NK-92 treated with Interleukin-12 subunit alpha and Interleukin-12 subunit beta, amount 100 ng/mL, for 24 hours (cell line): ENCODE measurements around the gene SEL1L.
"Not testable (repeated sequence)": the region's sequence is repeated elsewhere in the genome, so short reads cannot be mapped to it uniquely, and the experiment has no call there.

Source experiments
- DNase-seq: peaks from one replicate; lab custom pipeline; 2025; lab: John Stamatoyannopoulos, UW

The SEL1L gene

DNA sequence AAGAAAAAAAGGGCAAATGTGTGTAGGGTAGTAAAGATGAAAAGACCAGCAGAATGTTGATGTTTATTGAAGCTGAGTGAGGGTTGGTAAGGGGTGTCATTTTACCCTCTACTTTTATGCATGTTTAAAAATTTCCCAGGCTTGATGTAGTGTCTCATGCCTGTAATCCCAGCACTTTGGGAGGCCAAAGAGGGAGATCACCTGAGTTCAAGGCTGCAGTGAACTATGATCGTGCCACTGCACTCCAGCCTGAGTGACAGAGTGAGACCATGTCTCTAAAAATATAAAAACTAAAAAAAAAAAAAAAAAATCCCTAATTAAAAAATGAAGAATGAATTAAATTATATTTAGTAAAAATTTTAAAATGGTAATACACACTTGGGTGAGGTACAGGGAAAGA is 8.5 kb downstream of the SEL1L start:
- DNase-seq = no peak

DNA sequence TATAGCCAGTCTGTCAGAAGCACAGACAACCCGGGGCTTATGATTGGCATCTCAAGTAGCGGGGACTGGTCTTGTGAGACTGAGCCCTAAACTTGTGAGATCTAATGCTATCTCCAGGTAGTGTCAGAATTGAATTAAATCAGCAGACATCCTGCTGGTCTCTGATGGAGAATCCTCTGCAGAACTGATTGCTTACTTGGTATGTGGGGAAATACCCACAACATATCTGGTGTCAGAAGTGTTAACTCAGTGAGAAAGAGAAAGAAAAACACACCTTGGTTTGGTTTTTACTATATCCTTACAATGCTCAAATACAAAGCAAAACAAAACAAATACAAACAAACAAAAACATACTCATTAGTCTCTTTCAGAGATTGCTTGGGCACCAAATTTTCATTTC is 10.0 kb downstream of the SEL1L start:
- DNase-seq = no peak

DNA sequence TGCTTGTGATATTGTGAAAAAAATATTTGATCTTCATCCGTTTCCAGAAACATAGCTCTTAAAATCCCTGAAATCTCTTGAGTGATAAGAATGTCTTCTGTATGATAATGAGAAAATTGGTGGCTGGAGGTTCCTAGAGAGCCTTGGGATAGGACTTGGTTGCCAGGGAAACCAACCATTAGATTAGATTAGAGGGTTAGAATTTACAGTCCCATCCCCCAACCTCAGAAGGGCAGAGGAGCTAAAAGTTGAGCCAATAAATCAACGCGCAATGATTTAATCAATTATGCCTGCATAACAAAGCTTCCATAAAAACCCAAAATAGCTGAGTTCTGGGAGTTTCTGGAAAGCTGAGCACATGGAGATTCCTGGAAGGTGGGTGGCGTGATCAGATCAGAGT is 10.6 kb downstream of the SEL1L start:
- no peak for DNase-seq

DNA sequence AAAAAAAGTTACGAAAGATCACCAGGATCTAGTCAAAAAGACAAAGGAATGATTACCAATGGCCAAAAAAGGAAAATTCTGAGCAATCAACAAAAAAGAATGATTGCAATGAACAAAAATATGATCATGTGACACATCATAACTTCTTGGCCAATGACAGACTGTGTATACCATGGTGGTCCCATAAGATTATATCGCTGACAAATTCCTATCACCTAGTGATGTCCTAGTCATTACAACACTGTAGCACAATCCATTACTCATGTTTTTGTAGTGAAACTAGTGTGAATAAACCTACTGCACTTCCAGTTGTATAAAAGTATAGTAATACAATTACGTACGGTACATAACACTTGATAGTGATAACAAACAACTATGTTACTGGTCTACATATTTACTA is 12.3 kb downstream of the SEL1L start:
- no peak for DNase-seq

DNA sequence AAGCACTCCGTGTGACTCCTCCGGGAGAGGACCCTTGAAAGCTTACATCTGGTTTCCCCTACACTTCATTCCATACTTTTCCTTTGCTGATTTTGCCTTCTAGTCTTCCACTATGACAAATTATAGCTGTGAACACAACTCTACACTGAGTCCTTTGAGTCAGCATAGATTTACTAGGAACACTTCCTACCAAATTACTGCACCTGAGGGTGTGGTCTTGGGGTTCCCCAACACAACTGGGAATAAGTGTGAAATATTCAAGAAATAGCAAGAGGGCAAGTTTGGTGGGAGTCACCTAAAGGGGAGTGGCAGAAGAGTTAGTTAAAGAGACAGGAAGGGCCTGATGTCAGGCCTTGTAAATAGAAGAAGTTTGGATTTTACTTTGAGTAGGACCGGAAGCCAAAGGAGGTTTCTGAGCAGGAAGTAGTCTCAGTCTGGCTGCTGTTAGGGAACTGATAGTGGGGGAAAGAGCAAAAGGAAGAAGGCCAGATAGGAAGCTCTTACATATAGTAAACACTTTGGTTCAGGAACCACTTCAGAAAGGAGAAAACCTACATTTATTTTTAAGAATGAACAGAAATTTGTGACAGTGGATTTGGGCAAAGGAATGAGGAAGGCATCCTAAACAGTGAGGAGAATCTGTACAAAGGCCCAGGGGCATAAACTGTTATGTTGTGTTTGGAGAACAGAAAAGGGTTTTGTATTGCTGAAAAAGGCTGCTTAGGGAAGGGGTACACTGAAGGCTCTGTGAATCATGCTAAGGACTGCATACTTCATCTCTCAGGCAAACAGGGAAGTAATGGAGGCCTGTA is 14.2 kb downstream of the SEL1L start:
- no peak for DNase-seq

DNA sequence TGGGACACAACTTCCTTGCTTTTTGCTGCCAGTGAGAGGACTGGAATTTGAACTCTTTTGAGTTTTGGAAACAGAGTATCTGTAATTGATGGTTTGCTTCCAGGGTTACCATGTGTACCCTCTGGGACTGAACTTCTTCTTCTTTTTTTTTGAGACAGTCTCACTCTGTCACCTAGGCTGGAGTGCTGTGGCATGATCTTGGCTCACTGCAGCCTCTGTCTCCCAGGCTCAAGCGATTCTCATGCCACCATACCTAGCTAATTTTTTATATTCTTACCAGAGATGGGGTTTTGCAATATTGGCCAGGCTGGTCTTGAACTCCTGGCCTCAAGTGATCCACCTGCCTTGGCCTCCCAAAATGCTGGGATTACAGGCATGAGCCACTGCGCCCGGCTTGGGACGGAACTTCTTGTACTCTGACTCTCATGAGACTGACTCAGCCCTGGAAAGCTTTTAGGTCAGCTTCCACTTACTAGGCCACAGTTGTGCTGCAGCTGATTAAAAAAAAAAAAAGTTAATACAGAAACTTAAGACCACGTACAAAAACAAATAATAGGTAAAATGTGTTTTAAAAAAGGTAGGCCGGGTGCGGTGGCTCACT is 15.8 kb downstream of the SEL1L start:
- DNase-seq = no peak

DNA sequence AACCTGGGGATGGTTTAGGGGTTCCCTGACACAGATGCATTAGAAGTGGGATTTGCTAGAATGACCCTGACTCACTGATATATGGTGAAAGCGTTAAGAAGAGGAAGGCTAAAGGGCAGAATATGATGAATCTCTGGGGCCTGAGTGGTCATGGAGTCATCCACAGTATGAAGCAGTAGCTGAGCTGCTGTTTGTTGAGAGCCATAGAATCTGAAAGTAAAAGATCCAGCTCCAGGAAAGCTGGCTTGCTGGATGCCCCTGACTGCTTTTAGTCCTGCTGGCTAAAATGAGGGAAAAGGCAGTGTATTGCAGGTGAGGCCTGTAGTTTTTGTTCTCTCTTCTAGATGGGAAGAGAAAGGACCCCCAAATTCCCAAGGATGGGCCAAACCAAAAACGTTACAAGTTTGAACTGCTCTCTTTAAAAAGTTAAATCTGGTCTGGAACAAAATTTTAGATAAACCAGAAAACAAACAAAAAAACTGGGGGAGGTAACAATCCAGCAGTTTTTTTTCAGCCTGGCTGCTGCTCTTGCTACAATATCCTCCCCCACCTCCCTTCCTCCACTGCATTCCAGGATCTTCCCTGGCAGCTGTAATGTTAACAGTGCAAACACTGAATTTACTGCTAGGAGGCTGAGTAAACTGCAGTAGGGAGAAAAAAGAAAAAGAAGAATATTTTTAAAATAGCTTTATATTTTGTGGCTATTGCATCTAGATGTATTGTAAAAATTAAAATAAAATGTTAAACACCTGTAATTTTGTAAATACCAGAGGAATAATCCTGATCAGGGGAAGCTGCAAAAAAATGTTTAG is 16.5 kb downstream of the SEL1L start:
- no peak for DNase-seq

DNA sequence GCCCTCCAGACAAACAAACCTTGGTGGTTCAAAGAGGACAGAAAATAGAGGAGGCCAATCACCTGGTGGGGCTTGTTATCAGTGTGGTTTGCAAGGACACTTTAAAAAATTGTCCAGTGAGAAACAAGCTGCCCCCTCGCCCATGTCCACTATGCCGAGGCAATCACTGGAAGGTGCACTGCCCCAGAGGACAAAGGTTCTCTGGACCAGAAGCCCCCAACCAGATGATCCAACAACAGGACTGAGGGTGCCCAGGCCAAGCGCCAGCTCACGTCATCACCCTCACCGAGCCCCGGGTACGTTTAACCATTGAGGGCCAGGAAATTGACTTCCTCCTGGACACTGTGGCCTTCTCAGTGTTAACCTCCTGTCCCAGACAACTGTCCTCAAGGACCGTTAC is 17.7 kb downstream of the SEL1L start:
- DNase-seq = not testable (repeated sequence)

DNA sequence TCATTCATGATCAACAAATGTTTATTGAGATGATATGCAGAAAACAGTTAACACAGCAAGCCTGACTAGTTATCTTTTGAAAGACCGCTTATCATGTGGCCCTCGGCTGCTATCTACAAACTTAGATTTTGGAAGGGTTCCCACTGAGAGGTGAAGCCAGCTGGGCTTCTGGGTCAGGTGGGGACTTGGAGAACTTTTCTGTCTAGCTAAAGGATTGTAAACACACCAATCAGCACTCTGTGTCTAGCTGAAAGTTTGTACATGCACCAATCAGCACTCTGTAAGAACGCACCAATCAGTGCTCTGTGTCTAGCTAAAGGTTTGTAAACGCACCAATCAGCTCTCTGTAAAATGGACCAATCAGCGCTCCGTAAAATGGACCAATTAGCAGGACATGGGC is 20.8 kb downstream of the SEL1L start:
- not testable (repeated sequence) for DNase-seq

DNA sequence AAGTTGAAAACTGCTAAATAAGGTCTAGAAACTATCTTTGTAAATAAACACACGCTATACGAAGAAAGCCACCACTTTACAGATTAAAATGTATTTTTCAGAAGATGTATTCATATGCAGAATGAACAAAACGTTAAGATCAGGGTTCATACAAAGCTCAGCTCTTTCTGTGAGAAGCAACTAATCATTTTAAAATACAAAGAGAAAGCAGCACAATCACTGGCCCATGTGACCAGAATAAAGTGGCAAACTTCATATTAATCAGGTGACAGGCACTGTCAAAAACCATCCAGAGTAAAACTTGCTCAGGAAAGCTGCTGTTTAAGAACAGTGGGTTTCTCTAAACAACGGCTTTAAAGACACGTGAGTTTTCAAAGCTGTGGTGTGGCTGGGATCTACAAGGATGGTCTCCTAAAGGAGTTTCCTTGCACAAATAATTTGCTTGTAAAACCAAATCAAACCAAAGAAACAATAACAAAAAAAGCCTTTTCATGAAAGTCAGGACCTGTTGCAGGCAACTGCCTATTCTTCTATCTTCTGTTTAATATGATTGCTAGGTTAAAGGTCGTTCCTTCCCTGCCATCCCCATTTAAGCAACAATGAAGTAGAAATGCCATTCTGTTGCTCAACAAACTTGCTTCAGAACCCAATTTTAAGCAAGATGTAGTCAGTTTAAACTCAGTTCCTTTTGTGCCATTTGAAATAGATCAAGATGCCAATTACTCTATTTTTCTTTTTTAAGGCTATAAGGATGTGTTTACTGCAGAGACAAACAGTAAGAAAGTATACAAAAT is 22.3 kb downstream of the SEL1L start:
- DNase-seq = no peak

DNA sequence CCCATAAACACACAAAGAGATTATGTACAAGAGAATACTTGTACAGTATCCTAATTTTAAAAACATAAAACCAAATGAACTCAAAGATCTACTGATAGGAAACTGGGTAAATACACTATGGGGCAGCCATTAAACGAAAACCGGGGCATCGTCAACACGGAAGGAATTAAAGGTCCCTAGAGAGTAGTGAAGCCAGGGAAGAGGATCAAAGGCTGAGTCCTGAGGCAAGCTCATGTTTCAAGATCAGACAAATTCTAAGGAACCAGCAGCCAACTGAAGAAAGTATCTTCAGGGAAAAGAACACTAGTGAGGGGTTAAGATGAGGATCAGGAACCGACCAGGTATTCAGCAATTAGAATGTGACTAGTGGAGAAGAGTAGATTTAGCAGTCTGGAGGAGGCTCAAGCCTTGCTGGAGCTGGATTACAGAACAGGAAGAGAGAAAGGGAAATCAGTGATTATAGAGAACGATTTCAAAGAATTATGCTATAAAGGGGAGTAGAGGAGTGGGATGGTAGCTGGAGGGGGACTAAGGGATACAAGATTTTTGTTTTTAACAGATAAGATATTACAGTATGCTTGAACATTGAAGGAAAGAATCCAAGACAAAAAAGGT is 23.7 kb downstream of the SEL1L start:
- DNase-seq = no peak

DNA sequence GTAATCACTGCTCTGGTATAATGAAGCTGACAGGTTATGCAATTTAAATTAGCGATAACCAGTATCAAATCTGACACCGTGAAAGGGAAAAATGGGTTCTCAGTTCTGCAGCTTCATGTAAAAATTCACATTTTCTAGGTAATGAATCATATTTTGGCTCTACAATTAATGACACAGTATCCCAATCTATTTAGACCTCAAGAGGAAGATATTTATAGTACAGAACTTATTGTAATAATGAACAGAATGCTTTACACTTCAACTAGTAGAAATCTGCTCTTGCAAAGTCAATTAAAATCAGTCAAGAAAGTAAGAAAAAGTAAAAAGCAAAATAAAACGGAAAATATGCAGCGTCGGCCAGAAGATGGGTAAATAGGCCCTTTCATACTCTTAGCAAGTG is 24.3 kb downstream of the SEL1L start:
- no peak for DNase-seq

DNA sequence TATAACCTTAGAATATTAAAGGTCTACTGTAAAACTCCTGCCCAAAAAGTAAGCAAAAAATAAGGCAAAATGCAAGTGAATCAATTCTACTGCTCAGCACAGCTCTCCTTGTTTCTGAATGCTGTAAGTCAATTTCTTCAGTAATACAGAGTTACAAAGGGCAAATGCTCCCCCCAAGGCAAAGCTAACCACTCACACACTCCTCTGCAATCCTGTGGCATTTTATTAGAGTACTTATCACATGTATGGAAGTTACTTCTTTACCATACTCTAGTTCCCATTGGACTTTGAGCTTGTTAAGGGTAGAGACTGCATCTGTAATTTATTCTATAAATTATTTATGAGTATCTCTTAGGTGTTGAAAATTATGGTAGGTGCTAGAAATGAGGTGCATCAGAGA is 27.2 kb downstream of the SEL1L start:
- no peak for DNase-seq

DNA sequence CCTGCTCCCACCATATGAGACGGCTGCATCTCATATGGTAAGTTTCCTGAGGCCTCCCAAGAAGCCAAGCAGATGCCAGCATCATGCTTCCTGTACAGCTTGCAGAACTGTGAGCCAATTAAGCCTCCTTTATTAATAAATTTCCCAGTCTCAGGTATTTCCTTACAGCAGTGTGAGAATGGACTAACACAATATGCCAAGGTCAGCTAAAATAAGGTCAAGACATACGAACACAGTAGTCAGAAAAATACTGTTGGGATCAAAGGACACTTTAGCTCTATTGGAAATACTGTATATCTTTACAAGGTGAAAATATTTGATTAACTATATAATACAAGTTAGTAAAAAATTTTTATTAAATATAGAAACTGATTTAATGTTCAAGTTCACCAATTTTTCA is 28.8 kb downstream of the SEL1L start:
- DNase-seq = no peak

DNA sequence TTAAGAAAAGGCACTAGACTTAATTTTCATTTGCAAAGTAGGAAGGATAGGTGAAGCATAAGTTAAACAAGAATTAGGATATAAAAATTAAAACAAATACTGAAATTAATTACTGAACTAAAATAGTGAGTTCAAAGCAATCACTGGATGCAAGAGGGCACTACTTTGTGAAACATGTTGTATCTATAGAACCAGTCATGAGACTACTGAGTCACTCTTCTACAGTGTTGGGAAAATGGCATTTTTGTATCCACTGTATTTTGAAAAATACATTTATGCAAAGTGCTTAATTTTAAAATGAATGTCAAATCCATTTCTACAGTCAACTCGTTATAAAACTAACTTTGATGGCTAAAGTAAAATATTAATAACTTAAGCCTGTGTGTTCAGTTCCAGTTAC is 47.9 kb downstream of the SEL1L start:
- no peak for DNase-seq

DNA sequence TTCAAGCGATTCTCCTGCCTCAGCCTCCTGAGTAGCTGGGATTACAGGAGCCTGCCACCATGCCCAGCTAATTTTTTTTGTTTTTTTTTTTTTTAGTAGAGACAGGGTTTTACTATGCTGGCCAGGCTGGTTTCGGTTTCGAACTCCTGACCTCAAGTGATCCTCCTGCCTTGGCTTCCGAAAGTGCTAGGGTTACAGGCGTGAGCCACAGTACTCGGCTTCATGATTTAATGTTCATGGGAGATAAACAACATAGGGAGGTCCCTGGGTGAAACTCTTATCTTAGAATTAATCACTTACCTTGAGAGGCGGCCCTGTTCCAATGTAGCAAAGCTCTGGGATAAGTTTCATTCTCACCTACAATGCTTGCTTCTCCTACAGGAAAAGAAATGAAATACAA is 48.3 kb downstream of the SEL1L start:
- no peak for DNase-seq

DNA sequence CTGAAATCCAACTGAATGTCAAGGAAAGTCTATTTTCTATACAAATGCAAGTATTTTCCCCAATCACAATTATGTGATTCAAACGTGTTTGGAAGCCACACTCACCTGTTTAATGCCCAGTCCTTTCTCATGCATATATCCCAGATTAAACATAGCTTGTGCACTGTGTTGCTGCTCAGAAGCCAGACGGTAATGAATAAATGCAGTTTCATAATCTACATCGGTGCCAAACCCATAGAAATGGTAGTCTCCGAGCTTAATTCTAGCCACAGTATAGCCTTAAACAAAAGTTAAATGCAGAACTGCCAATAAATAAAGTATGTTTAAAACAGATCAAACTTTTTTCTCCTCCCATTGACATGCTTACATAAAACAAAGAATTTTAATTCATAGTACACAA is 49.5 kb downstream of the SEL1L start:
- no peak for DNase-seq

DNA sequence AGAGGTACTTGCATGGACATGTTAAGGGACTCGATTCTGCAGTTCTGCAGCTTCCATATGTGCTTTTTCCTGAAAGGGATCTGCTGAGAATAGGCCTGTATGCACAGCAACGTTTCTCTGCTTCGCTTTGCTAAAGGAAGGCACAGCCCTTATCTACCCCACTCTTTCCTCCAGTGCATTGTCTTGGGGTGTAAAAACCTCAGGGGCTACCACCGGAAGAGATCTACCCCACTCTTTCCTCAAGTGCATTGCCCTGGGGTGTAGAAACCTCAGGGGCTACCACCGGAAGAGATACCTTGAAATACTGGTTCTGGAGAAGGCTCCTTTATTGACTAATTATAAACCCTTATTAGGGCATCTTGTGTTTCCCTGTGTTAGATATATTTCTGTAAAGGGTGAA is 52.9 kb downstream of the SEL1L start:
- DNase-seq = peak; percentile 34

DNA sequence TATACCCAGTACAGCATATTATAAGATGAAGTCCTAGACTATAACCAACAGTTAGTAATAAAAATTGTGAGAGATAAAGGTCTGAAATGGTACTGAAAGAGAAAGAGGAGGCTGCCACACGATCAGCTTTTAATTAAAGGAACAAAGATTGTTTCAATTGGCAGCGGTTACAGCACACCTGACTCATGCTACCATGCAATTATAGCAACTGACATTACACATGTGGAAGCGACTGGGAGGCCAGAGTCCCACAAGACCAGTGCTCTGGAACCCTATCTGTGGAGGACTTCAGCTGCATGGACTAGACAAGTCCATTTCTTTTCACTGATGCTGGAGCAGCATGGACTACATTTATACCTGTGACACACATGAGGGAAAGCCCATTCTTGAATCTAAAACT is 55.2 kb downstream of the SEL1L start:
- DNase-seq = no peak

DNA sequence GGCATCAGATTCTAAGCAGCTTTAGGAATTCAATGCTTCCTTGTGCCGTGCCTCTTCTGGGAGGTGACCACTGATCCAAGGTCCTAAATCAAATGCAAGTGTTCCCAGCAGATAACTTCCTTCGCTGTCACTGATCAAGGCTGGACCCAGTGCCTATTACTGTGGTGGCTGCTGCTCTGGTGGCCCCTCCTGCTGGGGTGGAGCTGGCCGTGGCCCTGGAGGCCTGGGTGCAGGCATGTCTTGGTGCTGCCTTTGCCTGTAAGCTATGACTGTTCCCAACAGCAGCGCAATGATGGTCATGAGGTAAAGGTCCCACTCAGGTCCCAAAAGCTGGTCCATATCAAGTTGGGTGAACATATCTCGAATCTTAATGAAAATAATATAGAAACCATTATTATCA is 56.8 kb downstream of the SEL1L start:
- no peak for DNase-seq

DNA sequence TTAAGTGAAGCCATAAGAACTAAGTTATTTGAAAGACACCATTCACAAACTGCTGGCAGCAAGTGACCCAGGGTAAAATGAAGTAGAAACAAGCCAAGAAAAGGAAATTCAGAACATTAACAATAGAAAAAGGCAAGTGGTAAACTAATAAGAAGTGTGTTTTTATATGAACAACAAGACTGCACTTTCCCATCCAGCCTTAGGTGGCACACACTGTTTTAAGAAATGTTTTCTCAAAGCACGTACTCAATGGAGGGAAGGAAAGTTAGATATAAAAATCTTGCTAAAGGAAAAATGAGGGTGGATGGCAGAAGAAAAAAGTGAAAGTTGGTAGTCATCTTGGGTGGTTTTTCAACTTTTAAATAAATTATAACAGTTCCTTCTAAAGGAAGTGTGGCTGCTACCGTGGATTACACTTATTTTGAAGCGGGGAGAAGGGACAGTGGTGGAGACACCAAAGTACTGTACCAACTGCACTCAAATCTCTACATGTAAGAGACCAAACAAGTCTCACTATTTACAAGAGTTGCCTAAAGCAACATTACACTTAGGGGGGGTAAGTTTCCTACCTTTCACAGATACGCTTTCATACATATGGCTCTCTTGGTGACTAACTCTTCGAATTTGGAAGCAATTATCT is 58.8 kb downstream of the SEL1L start:
- no peak for DNase-seq

DNA sequence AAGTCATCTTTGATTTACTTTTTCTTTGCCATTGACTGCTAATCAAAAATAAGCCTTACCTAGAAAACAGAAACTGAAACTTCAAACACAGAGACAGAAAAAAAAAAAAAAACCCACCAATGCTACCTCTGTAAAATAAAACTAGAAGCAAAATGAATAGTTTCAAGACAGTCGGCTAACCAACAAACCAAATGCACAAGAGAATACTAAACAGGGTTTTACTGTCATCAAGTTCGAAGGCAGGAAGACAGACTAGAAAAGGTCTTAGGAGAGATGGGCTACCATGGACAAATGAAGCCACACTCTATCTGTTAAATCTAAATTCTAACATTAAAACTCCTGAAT is 59.5 kb downstream of the SEL1L start:
- DNase-seq = no peak
